GM19099 (cell line): ENCODE data around the gene NCOA6.

Experiments used
- POLR2A ChIP-seq: IDR thresholded peaks from 3 replicates; pipeline ENCODE4 v1.6.1; 2011; ENCODE audit warnings: low read depth; ENCODE audit not compliant: insufficient read length; ENCODE audit errors: extremely low read depth

Gene NCOA6

GRCh38 chr20:34705397-34706301 lies 119.8 kb downstream of the NCOA6 start:
- no peak for TF ChIP-seq POLR2A

- no peak for TF ChIP-seq POLR2A
These were observed 120.4 kb downstream of the NCOA6 start for GRCh38 chr20:34705008-34705396.

- TF ChIP-seq POLR2A = peak; percentile 40
These were observed 121.1 kb downstream of the NCOA6 start, which contains the start of gene TP53INP2 for GRCh38 chr20:34704177-34705007. TP53INP2 (plus strand) TSS chr20:34704344; CDS start chr20:34708740, 4,396 bp downstream.

DNA sequence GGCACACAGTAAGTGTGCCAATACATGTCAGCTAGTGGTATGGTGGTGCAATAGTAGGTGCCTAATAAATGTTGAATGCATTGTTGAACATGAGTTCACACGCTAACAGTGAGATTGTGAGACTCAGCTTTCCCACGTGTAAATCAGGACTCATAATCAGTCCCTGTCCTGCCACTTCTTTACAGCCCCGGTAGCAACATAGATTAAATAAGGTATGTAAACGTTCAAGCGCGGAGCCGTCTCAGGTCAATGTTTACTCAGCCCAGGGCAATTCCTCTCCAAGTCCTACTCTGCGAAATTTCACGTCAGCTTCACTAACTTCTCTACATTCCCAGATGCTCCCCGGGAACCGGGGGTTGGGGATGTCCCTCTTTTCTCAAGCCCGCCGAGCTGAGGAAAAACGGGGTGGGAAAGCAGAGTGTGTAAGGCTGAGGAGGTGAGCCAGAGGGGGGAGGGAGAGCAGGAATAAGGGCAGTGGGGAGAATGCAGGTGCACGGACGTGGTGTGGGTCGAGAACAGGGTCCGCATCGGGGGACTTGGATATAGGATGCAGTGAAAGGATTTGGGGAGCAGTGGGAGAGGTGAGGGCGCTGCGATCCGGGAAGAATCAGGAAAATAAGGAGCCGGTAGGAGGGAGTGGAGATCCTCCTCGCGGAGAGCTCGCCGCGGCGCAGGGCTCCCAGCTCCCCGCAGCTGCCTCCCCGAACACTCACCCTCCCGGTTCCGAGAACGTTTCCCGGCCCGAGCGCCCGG lies 121.9 kb downstream of the NCOA6 start:
- no peak for TF ChIP-seq POLR2A

DNA sequence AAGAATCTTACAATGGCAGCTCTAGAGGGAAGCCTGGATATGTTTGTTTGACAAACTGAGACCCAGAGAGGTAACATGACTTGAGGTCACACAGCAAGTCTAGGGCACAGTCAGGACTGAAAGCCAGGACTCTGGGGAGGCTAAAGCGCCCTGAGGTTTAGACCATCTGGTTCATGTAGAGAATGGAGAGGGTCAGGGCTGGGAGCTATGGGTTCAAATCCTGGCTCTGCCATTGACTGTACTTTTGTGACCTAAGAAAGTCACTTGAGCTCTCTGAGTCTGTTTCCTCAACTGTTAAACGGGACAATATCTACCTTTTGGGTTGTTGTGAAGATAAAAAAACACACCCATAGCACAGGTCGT lies 122.4 kb downstream of the NCOA6 start:
- no peak for TF ChIP-seq POLR2A

DNA sequence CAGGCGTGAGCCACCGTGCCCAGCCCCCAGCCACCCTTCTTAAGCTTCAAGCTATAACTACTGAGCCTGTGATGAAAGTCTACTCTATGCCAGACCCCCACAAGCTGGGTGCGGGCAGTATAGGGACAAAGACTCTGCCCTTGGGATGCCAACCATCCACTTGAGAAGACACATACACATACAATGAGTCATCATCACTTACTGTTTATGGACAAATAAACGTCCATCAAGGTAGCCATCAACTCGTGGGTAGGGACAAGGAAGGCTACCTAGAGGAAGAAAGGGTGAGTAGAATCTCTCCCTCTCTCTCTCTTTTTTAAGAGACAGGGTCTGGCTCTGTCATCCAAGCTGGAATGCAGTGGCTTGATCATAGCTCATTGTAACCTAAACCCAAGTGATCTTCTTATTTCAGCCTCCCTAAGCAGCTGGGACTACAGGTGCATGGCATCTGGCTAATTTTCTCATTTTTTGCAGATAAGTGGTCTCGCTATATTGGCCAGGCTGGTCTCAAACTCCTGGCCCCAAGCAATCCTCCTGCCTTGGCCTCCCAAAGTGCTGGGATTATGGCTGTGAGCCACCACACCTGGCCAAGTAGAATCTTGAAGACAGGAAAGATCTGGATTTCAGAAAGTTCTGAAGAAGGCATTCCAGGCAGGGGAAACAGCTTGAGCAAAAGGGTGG lies 123.9 kb downstream of the NCOA6 start:
- no peak for TF ChIP-seq POLR2A

- TF ChIP-seq POLR2A = no peak
These were observed 132.0 kb downstream of the NCOA6 start for GRCh38 chr20:34693414-34693813.

DNA sequence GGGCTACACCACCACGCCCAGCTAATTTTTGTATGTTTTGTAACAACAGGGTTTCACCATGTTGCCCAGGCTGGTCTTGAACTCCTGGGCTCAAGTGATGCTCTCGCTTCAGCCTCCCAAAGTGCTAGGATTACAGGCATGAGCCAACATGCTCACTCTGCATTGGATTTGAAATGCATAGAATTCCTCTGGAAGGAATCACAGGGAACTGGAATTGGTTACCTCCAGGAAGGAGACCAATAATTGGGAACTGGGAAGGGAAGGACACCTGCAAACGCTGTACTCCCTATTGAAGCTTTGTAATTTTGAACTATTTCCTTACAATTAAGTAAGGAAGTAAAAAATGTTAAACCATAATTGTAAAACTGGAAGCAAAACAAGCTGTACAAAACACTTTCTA lies 133.6 kb downstream of the NCOA6 start:
- no peak for TF ChIP-seq POLR2A

DNA sequence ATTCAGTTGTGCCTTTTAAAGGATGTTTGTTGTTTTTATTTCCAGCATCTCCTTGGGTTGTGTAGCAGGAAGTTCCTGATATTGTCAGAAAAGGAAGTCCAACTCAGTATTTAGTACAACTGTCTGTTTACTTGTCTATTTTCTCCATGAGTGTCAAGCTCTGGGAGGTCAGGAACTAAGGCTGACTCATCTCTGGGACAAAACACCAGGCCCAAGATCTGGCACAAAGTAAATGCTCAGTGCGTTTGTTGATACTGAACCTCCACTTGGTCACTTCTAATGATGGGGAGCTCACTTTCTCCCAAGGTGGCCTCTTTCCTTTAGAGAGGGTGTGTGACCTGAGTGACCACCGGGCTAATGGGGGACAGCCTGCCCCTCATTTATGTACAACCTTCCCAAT lies 136.0 kb downstream of the NCOA6 start:
- TF ChIP-seq POLR2A = no peak

- TF ChIP-seq POLR2A = no peak
These were observed 141.8 kb downstream of the NCOA6 start for GRCh38 chr20:34683667-34684066.

DNA sequence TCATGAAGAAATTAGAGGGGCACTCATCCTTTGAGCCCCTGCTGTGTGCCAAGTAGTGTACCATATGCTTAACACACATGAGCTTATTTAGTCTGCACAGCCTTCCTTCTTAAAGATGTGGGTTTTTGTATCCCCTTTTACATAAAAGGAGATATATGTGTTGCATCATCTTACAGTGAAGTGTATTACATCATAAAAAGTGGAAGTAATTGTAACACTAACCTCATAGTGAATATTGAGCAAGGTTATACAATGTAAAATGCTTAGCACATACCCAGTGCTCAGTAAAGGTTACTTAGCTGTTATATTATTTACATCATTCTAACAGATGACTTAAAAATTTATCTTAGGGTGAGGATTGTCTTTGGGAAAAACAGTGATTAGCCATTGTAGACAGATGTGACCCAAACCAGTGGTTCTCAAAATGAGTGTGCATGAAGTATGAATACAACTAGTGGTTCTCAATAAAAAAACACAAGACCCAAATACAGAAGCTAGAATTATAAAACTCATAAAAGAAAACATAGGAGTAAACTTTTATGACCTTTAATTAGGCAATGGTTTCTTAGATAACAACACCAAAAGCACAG lies 144.8 kb downstream of the NCOA6 start:
- no peak for TF ChIP-seq POLR2A

GRCh38 chr20:34676642-34677373 lies 148.6 kb downstream of the NCOA6 start, which contains the start of gene PIGU:
PIGU (minus strand) TSS chr20:34677092; CDS start chr20:34677085, 7 bp downstream.
- peak; percentile 83 for TF ChIP-seq POLR2A

- no peak for TF ChIP-seq POLR2A
These were observed 149.3 kb downstream of the NCOA6 start for GRCh38 chr20:34675993-34676641.
